ENCODE measurements around the gene FGF2. TPM values are rescaled to one million over a fixed set of nuclear protein-coding genes. Genes with fewer than 3 reads are reported as not detected.
"Not testable (repeated sequence)": the region's sequence is repeated elsewhere in the genome, so short reads cannot be mapped to it uniquely, and the experiment has no call there.

Gene FGF2
- total RNA-seq, 1 experiment from 2014 or later, result 20.0 TPM

DNA sequence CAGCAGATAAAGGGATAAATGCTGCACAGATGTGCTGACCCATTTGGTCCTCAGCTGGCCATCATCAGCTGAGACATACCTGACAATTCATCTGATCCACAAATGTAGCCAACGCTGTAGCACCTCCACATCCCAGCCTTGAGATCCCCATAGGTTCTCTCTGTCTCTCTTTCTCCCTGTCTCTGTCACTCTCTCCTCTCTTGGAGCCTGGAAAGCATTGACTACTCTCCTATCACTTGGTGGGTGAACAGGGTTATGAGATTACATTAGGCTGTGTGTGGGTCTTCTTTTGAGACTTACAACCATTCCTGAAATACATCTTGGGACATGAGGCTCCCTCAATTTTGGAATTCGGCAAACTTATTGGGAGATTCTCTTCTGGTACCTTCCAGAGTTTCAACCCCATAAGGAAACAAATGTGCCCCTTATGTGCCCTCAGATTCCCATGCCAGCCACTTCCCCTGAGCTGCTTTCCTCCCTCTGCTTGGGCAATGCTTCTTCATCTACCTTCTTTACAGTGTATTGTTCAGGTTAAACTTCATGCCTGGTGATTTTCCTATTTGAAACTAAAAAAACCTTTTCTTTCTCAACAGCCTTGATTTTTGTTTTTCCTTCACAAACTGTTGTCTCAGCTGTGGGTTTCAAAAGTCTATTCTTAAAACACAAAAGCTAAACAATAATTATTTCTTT lies 29.1 kb upstream of the FGF2 start:
- H3K36me3 ChIP-seq (replicated peaks; ENCODE audit: control insufficient read depth, insufficient read depth, low read length), result no peaks in the 10 kb centered on the region
- no peak for DNase-seq
- H3K4me3 ChIP-seq (ENCODE audit: insufficient read depth, low read depth, low read length), result no peak overlapping the region
- no peaks in the 10 kb centered on the region for H3K27me3 ChIP-seq (ENCODE audit: control insufficient read depth, insufficient read depth, low read length)

DNA sequence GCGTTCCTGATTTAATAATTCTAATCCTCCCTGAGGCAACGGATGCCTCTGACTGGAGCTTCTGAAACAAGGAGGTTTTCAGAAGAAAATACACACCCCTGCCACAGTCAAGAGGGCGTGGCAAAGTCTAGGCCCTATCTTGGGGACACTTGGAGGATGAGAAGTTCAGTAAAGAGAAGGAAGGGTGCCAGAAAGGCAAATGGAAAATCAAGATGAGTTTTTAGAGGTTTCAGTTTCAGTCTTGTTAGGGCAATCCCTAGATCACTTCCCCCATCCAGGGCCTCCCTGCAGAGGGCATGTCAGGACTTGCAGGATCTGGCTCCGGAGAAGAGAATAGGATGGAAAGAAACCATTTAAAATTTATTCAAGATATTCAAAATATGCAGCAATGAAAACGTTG lies 28.5 kb upstream of the FGF2 start:
- Histone ChIP-seq H3K36me3 (replicated peaks; ENCODE audit: control insufficient read depth, insufficient read depth, low read length) (no peaks in the 10 kb centered on the region), H3K27me3 (ENCODE audit: control insufficient read depth, insufficient read depth, low read length) (no peaks in the 10 kb centered on the region), H3K4me3 (ENCODE audit: insufficient read depth, low read depth, low read length) (no peak overlapping the region)
- peak; percentile 59 for DNase-seq

DNA sequence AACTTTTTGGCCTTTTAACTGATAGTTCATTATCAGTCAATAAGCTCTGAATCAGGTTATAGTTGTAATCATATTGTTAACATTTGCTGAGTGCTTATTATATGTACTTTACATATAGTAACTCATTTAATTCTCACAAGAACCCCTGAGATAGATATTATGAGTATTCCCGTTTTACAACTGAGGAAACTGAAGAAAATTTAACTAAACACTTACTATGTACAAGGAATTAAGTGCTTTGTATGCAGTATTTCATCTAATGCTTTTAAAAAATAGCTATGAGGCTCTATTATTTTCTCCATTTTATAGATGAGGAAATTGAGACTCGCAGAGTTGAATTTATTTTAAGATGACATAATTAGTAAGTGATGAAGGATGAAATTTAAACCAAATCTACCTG lies 27.7 kb upstream of the FGF2 start:
- no peak for DNase-seq
- H3K27me3 ChIP-seq (ENCODE audit: control insufficient read depth, insufficient read depth, low read length), result no peaks in the 10 kb centered on the region
- H3K4me3 ChIP-seq (ENCODE audit: insufficient read depth, low read depth, low read length), result no peak overlapping the region
- H3K36me3 ChIP-seq (replicated peaks; ENCODE audit: control insufficient read depth, insufficient read depth, low read length), result no peaks in the 10 kb centered on the region

DNA sequence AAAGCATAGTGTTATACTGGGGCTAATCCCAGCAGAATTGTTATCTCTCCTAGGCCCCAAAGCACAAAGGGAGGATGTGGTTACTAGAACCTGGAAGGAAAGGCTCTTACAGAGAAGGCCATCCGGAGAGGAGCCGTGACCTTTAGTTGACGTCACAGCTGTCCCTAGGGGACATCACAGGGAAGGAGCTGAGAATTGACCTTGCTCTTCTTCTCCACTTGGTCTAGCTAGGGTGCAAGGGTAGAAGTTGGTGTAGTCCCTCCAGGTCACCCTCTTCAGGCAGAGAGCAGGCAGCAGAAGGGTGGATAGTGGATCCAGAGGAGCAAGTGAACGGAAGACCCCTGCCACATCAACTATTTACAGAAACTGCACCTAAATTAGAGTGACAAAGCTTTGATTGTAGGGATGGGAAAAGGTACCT lies 22.8 kb upstream of the FGF2 start:
- DNase-seq, result peak; percentile 21
- Histone ChIP-seq H3K27me3 (ENCODE audit: control insufficient read depth, insufficient read depth, low read length) (no peaks in the 10 kb centered on the region), H3K4me3 (ENCODE audit: insufficient read depth, low read depth, low read length) (no peak overlapping the region), H3K36me3 (replicated peaks; ENCODE audit: control insufficient read depth, insufficient read depth, low read length) (no peaks in the 10 kb centered on the region)

DNA sequence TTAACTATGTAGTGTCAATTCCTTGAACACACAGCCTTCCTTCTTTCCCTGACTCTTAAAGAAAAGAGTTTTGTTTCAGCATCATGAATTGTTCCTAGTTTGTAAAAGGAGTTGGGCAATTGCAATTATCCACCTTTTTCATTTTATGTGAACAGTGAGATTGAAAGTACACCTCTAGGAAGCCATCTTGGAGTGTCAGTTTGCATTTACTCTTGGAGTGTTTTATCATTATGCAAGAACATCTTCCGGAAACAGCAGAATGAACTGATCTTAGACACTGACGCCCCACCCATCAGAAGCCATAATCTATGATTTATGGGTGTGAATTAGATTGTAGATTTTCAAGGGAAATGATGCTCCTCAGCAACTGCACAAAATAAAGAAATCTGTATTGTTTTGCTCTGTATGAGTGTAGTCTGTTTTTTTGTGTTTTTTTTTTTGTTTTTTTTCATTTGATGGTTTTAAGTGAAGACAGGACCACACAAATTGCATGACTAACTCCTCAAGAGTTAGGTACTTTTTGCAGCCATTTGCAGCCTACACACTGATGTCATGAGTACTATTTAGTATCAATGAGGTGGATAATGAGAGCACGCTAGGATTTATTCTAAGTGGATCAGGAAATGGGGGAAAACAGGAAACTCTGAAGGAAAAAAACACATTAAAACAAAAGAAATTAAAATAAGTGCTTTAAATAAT lies 19.5 kb upstream of the FGF2 start:
- H3K4me3 ChIP-seq (ENCODE audit: insufficient read depth, low read depth, low read length), result no peak overlapping the region
- H3K27me3 ChIP-seq (ENCODE audit: control insufficient read depth, insufficient read depth, low read length), result no peaks in the 10 kb centered on the region
- no peaks in the 10 kb centered on the region for H3K36me3 ChIP-seq (replicated peaks; ENCODE audit: control insufficient read depth, insufficient read depth, low read length)
- no peak for DNase-seq

DNA sequence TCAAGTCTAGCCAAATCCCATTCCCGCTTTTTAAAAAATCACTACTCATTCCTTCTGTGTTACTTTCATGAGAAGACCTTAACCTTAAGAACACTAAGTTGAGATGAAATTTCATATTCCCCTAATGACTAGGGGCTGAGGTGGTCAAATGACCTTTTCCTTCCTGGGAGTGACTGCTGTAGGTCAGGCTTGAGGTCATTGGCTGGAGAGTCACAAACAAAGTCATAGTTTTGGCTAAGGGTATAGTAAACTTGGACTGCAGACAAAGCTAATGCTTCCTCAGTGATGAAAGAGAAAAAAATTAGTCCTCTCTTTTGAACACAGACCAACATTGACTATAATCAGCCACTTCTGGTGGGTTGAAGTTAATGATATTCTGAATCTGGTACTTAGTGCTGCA lies 16.0 kb upstream of the FGF2 start:
- Histone ChIP-seq H3K27me3 (ENCODE audit: control insufficient read depth, insufficient read depth, low read length) (no peaks in the 10 kb centered on the region), H3K36me3 (replicated peaks; ENCODE audit: control insufficient read depth, insufficient read depth, low read length) (no peaks in the 10 kb centered on the region), H3K4me3 (ENCODE audit: insufficient read depth, low read depth, low read length) (no peak overlapping the region)
- DNase-seq, result no peak

DNA sequence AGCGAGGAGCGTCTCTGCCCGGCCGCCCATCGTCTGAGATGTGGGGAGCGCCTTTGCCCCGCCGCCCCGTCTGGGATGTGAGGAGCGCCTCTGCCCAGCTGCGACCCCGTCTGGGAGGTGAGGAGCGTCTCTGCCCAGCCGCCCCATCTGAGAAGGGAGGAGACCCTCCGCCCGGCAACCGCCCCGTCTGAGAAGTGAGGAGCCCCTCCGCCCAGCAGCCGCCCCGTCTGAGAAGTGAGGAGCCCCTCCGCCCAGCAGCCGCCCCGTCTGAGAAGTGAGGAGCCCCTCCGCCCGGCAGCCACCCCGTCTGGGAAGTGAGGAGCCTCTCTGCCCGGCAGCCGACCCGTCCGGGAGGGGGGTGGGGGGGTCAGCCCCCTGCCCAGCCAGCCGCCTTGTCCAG lies 14.8 kb upstream of the FGF2 start:
- H3K27me3 ChIP-seq (ENCODE audit: control insufficient read depth, insufficient read depth, low read length); H3K4me3 ChIP-seq (ENCODE audit: insufficient read depth, low read depth, low read length); DNase-seq; H3K36me3 ChIP-seq (replicated peaks; ENCODE audit: control insufficient read depth, insufficient read depth, low read length): not testable (repeated sequence)

DNA sequence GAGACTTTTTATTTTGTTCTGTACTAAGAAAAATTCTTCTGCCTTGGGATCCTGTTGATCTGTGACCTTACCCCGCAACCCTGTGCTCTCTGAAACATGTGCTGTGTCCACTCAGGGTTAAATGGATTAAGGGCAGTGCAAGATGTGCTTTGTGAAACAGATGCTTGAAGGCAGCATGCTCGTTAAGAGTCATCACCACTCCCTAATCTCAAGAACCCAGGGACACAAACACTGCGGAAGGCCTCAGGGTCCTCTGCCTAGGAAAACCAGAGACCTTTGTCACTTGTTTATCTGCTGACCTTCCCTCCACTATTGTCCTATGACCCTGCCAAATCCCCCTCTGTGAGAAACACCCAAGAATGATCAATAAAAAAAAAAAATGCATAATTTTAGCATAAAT lies 13.8 kb upstream of the FGF2 start:
- not testable (repeated sequence) for DNase-seq; H3K36me3 ChIP-seq (replicated peaks; ENCODE audit: control insufficient read depth, insufficient read depth, low read length); H3K27me3 ChIP-seq (ENCODE audit: control insufficient read depth, insufficient read depth, low read length); H3K4me3 ChIP-seq (ENCODE audit: insufficient read depth, low read depth, low read length)

DNA sequence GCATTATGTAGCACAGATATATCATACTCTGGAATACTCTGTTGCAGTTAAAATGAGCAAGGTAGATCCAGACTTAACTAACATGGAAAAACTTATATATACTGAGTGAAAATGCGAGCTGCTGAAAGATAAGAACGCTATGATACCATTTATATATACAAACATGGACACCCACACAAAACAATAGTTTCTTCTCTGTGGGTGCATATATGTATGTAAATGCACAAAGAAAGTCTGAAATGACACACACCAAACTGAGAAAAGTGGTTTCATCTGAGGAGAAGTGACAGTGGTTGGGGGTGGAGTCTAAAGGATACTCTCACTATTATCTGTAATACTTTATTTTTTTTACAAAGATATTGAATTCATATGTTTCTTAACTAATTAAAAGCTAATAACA lies 12.2 kb upstream of the FGF2 start:
- no peak overlapping the region for H3K4me3 ChIP-seq (ENCODE audit: insufficient read depth, low read depth, low read length)
- H3K36me3 ChIP-seq (replicated peaks; ENCODE audit: control insufficient read depth, insufficient read depth, low read length), result no peaks in the 10 kb centered on the region
- H3K27me3 ChIP-seq (ENCODE audit: control insufficient read depth, insufficient read depth, low read length), result no peaks in the 10 kb centered on the region
- no peak for DNase-seq

DNA sequence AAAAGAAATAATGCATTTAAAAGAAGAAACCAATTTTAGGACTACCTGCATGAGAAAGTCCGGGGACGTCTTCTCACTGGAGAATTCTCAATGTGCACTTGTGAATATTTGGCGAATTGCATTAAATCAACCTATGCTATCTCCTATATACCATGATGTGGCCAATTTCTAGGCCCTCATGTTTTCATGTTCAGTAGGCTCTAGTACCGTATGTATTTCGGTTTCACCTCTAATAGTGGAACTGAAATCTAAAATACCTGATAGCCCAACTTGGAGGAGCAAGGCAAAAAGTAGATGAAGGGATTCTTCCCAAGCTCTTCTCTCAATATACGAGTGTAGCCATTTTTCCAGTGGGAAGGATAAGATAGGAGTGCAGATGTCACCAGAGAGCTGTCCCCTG lies 11.4 kb upstream of the FGF2 start:
- Histone ChIP-seq H3K36me3 (replicated peaks; ENCODE audit: control insufficient read depth, insufficient read depth, low read length) (no peaks in the 10 kb centered on the region), H3K27me3 (ENCODE audit: control insufficient read depth, insufficient read depth, low read length) (no peaks in the 10 kb centered on the region), H3K4me3 (ENCODE audit: insufficient read depth, low read depth, low read length) (no peak overlapping the region)
- no peak for DNase-seq

DNA sequence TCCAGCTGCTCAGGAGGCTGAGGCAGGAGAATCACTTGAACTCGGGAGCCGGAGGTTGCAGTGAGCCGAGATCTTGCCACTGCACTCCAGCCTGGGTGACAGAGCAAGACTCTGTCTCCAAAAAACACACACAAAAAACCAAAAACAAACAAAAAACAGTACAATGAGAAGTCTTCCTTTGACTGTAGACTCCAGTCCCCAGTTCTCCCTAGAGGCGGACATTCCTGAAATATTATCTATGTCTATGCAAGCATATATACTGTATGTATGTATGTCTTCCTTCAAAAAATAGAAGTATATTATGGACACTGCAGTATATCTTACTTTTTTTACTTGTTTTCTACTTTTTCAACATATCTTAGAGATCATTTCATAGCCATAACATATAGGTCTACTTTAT lies 10.2 kb upstream of the FGF2 start:
- Histone ChIP-seq H3K36me3 (replicated peaks; ENCODE audit: control insufficient read depth, insufficient read depth, low read length) (no peaks in the 10 kb centered on the region), H3K4me3 (ENCODE audit: insufficient read depth, low read depth, low read length) (no peak overlapping the region), H3K27me3 (ENCODE audit: control insufficient read depth, insufficient read depth, low read length) (no peaks in the 10 kb centered on the region)
- no peak for DNase-seq

DNA sequence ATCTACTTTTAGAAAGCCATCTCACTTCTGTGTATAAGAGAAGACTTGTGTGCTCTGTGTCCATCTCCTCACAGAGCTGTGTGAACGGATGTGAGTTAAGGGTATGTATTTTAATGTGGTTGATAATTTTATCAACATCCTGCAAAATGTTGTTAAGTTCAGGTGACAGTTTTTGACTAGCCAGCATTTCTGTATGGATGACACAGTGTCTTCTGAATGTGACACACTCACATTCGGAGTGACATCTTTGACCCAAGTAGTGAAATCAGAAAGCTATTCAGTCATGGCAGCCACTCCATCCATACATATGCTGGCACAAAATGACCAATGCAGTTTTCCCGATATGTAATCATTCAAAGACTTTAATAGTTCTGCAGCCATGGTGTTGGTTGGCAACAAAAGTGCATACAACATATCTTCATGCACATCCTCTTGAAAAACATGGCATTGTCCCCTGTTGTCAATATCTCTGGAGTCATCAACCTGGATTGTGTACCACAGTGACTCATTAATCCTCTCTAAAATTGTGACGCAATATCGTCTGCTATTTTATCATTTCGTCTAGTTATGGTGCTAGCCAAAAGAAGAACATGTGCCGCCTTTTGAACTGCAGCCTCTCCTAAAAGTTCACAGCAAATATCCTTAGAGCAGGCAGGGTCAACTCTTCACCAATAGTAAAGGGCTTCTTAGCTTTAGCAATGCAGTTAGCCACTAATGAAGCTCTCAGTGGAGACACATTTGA lies 6.8 kb upstream of the FGF2 start:
- no peak for DNase-seq
- no peak overlapping the region for H3K4me3 ChIP-seq (ENCODE audit: insufficient read depth, low read depth, low read length)
- H3K36me3 ChIP-seq (replicated peaks; ENCODE audit: control insufficient read depth, insufficient read depth, low read length), result no peaks in the 10 kb centered on the region
- no peaks in the 10 kb centered on the region for H3K27me3 ChIP-seq (ENCODE audit: control insufficient read depth, insufficient read depth, low read length)

DNA sequence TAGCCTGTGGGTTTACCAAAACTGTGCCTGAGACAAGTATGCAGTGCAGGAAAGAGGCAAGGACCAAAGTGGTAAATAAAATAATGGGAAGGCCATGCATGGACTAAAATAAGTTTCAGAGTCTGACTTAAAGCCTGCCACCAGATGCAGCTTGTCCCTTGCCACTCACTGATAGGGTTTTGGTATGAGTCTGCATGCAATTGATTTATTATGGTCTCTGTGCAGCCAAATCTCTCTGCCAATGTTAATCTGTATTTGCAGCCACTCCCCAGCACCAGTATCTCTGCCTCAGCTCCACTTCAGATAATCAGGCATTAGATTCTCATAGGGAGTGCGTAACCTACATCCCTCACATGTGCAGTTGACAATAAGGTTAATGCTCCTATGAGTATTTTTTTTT lies 5.5 kb upstream of the FGF2 start:
- Histone ChIP-seq H3K27me3 (ENCODE audit: control insufficient read depth, insufficient read depth, low read length) (no peaks in the 10 kb centered on the region), H3K4me3 (ENCODE audit: insufficient read depth, low read depth, low read length) (no peak overlapping the region), H3K36me3 (replicated peaks; ENCODE audit: control insufficient read depth, insufficient read depth, low read length) (no peaks in the 10 kb centered on the region)
- no peak for DNase-seq

DNA sequence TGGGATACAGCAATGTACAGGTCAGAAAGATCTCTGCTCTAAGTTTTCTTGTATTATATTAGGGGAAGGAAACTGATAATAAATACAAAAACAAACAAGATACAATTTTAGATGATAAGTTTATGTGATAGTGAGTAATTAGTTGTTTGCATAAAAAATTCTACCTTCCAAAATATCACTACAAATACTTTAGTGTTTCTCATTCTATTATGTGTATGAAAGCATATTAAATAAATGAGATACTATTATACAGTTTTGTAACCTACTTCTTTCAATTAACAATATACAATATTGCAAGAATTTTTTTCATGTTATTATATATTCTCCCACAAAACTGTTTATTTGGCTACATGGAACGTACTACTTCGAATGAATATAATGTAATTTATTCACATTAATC lies 4.2 kb upstream of the FGF2 start:
- Histone ChIP-seq H3K27me3 (ENCODE audit: control insufficient read depth, insufficient read depth, low read length) (no peaks in the 10 kb centered on the region), H3K4me3 (ENCODE audit: insufficient read depth, low read depth, low read length) (no peak overlapping the region), H3K36me3 (replicated peaks; ENCODE audit: control insufficient read depth, insufficient read depth, low read length) (no peaks in the 10 kb centered on the region)
- no peak for DNase-seq

DNA sequence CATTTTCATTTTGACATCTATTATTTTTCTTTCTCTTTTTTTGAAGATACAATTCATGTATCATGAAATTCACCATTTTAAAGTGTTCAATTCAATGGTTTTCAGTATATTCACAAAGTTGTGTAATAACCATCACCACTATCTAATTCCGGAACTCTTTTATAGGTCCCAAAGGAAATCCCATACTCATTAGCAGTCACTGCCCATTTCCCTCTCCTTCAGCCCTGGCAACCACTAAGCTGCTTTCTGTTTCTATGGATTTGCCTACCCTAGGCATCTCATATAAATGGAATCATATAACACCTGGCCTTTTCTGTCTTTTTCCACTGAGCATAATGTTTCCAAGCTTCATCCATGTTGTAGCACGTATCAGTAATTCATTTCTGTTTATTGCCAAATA lies 3.2 kb upstream of the FGF2 start:
- no peaks in the 10 kb centered on the region for H3K27me3 ChIP-seq (ENCODE audit: control insufficient read depth, insufficient read depth, low read length)
- DNase-seq, result no peak
- no peaks in the 10 kb centered on the region for H3K36me3 ChIP-seq (replicated peaks; ENCODE audit: control insufficient read depth, insufficient read depth, low read length)
- no peak overlapping the region for H3K4me3 ChIP-seq (ENCODE audit: insufficient read depth, low read depth, low read length)

Measured in H7 (cell line).